Mesendoderm (in vitro differentiated cells): Measurements from ENCODE around the gene NTRK3.

Source experiments
- DNase-seq: peaks from one replicate; pipeline ENCODE4 v3.0.0; 2013
- H2AK5ac ChIP-seq: 2 replicates; pipeline ENCODE4 v1.6.1; 2013; ENCODE audit warnings: low read length, inconsistent platforms
- H2BK120ac ChIP-seq: 2 replicates; pipeline ENCODE4 v1.6.1; 2013; ENCODE audit warnings: low read depth, mild to moderate bottlenecking, low read length, moderate library complexity, mixed read lengths
- H2BK15ac ChIP-seq: replicated peaks from 2 replicates; pipeline ENCODE4 v1.6.1; 2013; ENCODE audit warnings: low read depth, mild to moderate bottlenecking, moderate library complexity
- H2BK5ac ChIP-seq: 2 replicates; pipeline ENCODE4 v1.6.1; 2013; ENCODE audit warnings: low read length, inconsistent platforms
- H3K18ac ChIP-seq: 2 replicates; pipeline ENCODE4 v1.6.1; 2013; ENCODE audit warnings: mild to moderate bottlenecking, low read length, mixed read lengths
- H3K23ac ChIP-seq: one replicate; pipeline ENCODE4 v1.6.1; 2013; ENCODE audit warnings: low read length
- H3K27ac ChIP-seq: 2 replicates; pipeline ENCODE4 v1.5.1; 2013; ENCODE audit warnings: low read depth, mild to moderate bottlenecking, inconsistent platforms, low read length, moderate library complexity
- H3K27me3 ChIP-seq: 2 replicates; pipeline ENCODE4 v1.6.1; 2013; ENCODE audit warnings: low read length, control low read depth, mild to moderate bottlenecking, inconsistent platforms; ENCODE audit not compliant: insufficient read depth, poor library complexity
- H3K36me3 ChIP-seq: 2 replicates; pipeline ENCODE4 v1.6.1; 2013; ENCODE audit warnings: low read length, inconsistent platforms; ENCODE audit not compliant: control insufficient read depth, insufficient read depth
- H3K4ac ChIP-seq: one replicate; pipeline ENCODE4 v1.6.1; 2013; ENCODE audit warnings: low read depth, mild to moderate bottlenecking, low read length, moderate library complexity
- H3K4me1 ChIP-seq: 2 replicates; pipeline ENCODE4 v1.6.1; 2013; ENCODE audit warnings: low read depth, low read length, inconsistent platforms; ENCODE audit not compliant: control insufficient read depth
- H3K4me2 ChIP-seq: 2 replicates; pipeline ENCODE4 v1.6.1; 2013; ENCODE audit warnings: low read length
- H3K4me3 ChIP-seq: 2 replicates; pipeline ENCODE4 v1.5.1; 2013; ENCODE audit warnings: mild to moderate bottlenecking, low read length
- H3K56ac ChIP-seq: one replicate; pipeline ENCODE4 v1.6.1; 2013; ENCODE audit warnings: low read length
- H3K79me1 ChIP-seq: 2 replicates; pipeline ENCODE4 v1.6.1; 2013; ENCODE audit warnings: low read length, inconsistent platforms
- H3K79me2 ChIP-seq: 2 replicates; pipeline ENCODE4 v1.6.1; 2013; ENCODE audit warnings: mild to moderate bottlenecking, low read length; ENCODE audit not compliant: control insufficient read depth, insufficient read depth
- H3K9ac ChIP-seq: 2 replicates; pipeline ENCODE4 v1.6.1; 2013; ENCODE audit warnings: low read length, inconsistent platforms
- H4K5ac ChIP-seq: one replicate; pipeline ENCODE4 v1.6.1; 2013; ENCODE audit warnings: low read length
- H4K8ac ChIP-seq: one replicate; pipeline ENCODE4 v1.6.1; 2013; ENCODE audit warnings: low read depth, mild to moderate bottlenecking, control low read depth, low read length, moderate library complexity
- WGBS: extraction: QIAGEN DNeasy Blood & Tissue Kit; methylation state at CpG from one replicate; pipeline ENCODE4 v1.1.7; 2013; ENCODE audit warnings: low lambda C conversion rate, missing lambda C conversion rate; ENCODE audit not compliant: insufficient coverage; ENCODE audit errors: extremely low coverage; 5-methylcytosine and 5-hydroxymethylcytosine counted together

NTRK3 gene

DNA sequence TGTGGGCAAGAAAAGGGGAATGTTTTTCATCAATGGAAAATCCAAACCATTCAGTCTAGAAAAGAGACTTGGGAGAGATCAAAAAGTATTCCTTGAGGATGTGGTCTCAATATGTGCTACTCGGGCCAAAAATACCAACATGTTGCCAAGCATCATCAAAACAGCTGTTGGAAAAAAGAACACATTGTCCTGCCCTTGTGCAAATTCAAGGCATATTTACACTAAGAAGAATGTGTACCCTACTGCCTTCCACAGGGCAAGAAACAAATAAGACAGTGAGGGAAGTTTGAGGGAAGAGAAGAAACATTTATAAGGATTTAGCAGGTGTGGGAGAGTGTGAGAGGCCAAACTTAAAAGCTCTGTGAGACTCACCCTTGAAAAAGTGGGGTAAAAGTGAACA, 252.1 kb downstream of the NTRK3 start:
- Histone ChIP-seq H3K4me3 (no peak overlapping the region), H3K9ac (no peak overlapping the region), H3K4me1 (no peaks in the 10 kb centered on the region), H2BK120ac (no peak overlapping the region), H3K4me2 (no peak overlapping the region), H3K36me3 (no peaks in the 10 kb centered on the region), H4K5ac (no peak overlapping the region), H3K18ac (no peak overlapping the region), H3K79me2 (no peaks in the 10 kb centered on the region), H2BK5ac (no peak overlapping the region), H2AK5ac (no peak overlapping the region), H3K79me1 (no peaks in the 10 kb centered on the region), H3K56ac (no peak overlapping the region), H4K8ac (no peak overlapping the region), H3K4ac (no peak overlapping the region), H3K27me3 (no peaks in the 10 kb centered on the region), H2BK15ac (no peak overlapping the region), H3K27ac (no peak overlapping the region), H3K23ac (no peak overlapping the region)
- no CpG with 5 or more reads among the region's 1 CpG for WGBS
- DNase-seq: no peak

DNA sequence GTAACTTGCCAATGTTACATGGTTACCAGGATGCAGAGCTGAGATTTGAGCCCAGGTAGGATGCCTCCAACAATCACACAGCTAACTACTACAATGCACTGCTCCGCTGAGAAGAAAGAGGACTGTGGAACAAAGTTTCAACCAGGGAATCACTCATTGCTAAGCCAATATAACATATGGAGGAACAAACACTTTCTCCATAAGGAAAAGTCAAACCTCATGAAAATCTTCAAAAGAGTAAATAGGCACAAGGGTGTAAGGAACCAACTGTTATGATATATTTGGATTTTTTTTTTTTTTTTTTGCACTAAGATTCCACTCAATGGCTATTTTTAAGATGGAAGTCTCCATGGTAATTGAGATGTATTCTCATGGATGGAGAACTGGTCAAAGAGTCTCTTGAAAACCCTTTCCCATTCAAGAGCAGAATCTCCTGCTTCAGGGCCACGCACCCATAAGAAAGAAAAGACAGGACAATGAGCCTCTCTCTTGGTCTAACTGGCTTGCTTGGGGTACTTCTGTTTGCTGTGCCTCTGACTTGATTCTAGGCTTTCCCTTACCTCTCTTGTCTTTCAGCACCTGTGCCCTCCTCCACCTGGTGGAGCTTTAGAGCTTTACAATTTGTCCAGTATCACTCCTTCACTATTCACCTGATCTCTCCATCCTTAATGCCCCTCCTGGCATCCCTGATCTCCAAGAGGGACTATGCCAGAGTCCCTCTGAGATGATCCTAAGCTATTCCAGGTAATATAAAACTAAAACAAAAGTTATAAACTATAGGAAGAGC, 252.8 kb downstream of the NTRK3 start:
- peak; percentile 25 for DNase-seq
- Histone ChIP-seq H3K4me3 (no peak overlapping the region), H3K4me2 (no peak overlapping the region), H2AK5ac (no peak overlapping the region), H3K4me1 (no peaks in the 10 kb centered on the region), H4K8ac (no peak overlapping the region), H3K9ac (no peak overlapping the region), H2BK120ac (no peak overlapping the region), H2BK5ac (no peak overlapping the region), H2BK15ac (no peak overlapping the region), H3K27ac (no peak overlapping the region), H3K79me1 (no peaks in the 10 kb centered on the region), H3K18ac (no peak overlapping the region), H3K27me3 (no peaks in the 10 kb centered on the region), H3K4ac (no peak overlapping the region), H3K36me3 (no peaks in the 10 kb centered on the region), H3K79me2 (no peaks in the 10 kb centered on the region), H3K56ac (no peak overlapping the region), H4K5ac (no peak overlapping the region), H3K23ac (no peak overlapping the region)
- no CpG with 5 or more reads among the region's 2 CpGs for WGBS

DNA sequence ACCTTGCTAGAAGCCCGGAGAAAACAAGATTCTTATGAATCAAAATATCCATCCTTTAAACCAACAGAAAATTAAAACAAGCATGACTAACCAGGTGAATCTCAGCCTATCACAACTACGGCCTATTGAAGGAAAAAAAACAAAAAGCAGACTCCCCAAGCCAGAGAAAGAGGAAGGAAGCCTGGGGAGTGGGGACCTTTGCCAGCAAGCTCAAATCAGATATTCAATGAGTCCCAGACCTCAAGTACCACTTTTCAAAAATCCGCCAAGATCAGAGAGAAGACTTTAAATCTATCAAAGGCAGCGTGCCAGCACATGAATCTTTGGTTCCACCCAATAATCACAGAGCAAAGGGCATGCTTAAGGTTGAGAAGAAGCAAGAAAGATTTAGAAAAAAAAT, 253.8 kb downstream of the NTRK3 start:
- no peak for DNase-seq
- no peaks in the 10 kb centered on the region for H3K79me2 ChIP-seq
- no peak overlapping the region for H2BK15ac ChIP-seq
- no peak overlapping the region for H3K18ac ChIP-seq
- H4K5ac ChIP-seq: no peak overlapping the region
- H3K36me3 ChIP-seq: no peaks in the 10 kb centered on the region
- no peak overlapping the region for H2BK120ac ChIP-seq
- no peak overlapping the region for H3K4me2 ChIP-seq
- no CpG with 5 or more reads among the region's 4 CpGs for WGBS
- no peaks in the 10 kb centered on the region for H3K27me3 ChIP-seq
- no peak overlapping the region for H4K8ac ChIP-seq
- H3K4me1 ChIP-seq: no peaks in the 10 kb centered on the region
- no peak overlapping the region for H2BK5ac ChIP-seq
- H3K56ac ChIP-seq: no peak overlapping the region
- H3K23ac ChIP-seq: no peak overlapping the region
- no peaks in the 10 kb centered on the region for H3K79me1 ChIP-seq
- H2AK5ac ChIP-seq: no peak overlapping the region
- no peak overlapping the region for H3K9ac ChIP-seq
- no peak overlapping the region for H3K4me3 ChIP-seq
- H3K4ac ChIP-seq: no peak overlapping the region
- H3K27ac ChIP-seq: no peak overlapping the region

DNA sequence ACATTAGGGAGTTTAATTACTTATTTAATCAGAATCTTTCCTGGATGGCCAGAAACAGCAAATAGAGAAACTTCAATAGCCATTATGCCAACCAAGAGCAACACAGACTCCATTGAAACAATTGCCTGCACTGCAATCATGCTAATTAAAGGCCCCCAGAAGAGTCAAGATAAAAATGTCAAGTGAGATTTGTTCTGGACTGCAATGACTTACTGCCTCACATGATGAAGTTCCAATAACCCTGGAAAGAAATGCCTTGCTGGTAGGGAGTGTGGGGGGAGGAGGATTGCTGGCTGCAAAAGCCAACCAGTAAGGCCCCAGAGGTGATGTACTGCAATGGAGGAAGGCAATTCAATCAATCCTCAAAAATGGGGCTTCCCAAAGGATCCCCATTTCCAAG, 257.9 kb downstream of the NTRK3 start:
- no peak overlapping the region for H3K56ac ChIP-seq
- no peak overlapping the region for H3K23ac ChIP-seq
- no peaks in the 10 kb centered on the region for H3K79me1 ChIP-seq
- no peak overlapping the region for H4K8ac ChIP-seq
- H2BK5ac ChIP-seq: no peak overlapping the region
- H3K18ac ChIP-seq: no peak overlapping the region
- no peak overlapping the region for H2BK120ac ChIP-seq
- H3K4me2 ChIP-seq: no peak overlapping the region
- H2AK5ac ChIP-seq: no peak overlapping the region
- H3K9ac ChIP-seq: no peak overlapping the region
- no peak overlapping the region for H2BK15ac ChIP-seq
- H3K27me3 ChIP-seq: no peaks in the 10 kb centered on the region
- no peaks in the 10 kb centered on the region for H3K4me1 ChIP-seq
- H3K27ac ChIP-seq: no peak overlapping the region
- H3K4ac ChIP-seq: no peak overlapping the region
- no peak overlapping the region for H3K4me3 ChIP-seq
- H4K5ac ChIP-seq: no peak overlapping the region
- DNase-seq: no peak
- H3K36me3 ChIP-seq: no peaks in the 10 kb centered on the region
- no peaks in the 10 kb centered on the region for H3K79me2 ChIP-seq

DNA sequence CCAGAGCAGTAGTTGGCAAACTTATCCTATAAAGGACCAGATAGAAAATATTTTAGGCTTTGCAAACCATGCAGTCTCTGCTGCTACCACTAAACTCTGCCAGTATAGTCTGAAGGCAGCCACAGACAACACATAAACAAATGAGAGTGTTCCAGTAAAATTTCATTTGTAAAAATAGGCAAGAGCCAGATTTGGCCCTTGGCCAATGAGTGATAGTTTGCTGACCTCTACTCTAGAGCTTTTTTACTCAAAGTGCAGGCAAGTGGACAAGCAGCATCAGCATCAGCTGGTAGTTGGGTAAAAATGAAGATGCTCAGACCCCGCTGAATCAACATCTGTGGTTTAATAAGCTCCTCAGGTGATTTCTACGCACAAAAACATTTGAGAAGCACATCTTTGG, 269.8 kb downstream of the NTRK3 start:
- Histone ChIP-seq H3K56ac (no peak overlapping the region), H3K27me3 (no peaks in the 10 kb centered on the region), H4K5ac (no peak overlapping the region), H3K18ac (no peak overlapping the region), H2BK120ac (no peak overlapping the region), H3K79me1 (no peaks in the 10 kb centered on the region), H3K4me3 (no peak overlapping the region), H2BK5ac (no peak overlapping the region), H2BK15ac (no peak overlapping the region), H3K4me1 (no peaks in the 10 kb centered on the region), H4K8ac (no peak overlapping the region), H3K27ac (no peak overlapping the region), H3K36me3 (no peaks in the 10 kb centered on the region), H3K4ac (no peak overlapping the region), H3K4me2 (no peak overlapping the region), H3K23ac (no peak overlapping the region), H2AK5ac (no peak overlapping the region), H3K9ac (no peak overlapping the region), H3K79me2 (no peaks in the 10 kb centered on the region)
- DNase-seq: no peak
- WGBS: no CpG with 5 or more reads among the region's 2 CpGs

DNA sequence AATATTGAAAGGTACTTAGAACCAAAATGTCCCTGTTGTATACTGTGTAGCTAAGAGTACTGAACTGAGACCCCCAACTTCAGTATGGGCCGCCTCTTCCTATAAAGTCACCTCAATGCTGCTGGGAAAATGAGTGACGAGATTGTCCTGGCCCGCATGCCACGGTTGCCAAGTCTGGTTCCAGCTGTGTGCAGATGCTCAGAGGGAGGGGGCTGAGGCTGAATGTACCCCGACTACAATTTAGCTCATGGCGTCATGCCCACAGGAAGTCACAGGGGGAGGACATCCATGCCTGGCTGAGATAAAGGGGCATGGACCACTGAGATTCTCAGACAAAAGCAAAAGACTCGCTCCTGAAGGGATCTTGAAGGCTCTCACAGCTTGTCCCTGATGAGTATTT, 271.1 kb downstream of the NTRK3 start:
- H3K9ac ChIP-seq: no peak overlapping the region
- H2AK5ac ChIP-seq: no peak overlapping the region
- H3K18ac ChIP-seq: no peak overlapping the region
- WGBS: no CpG with 5 or more reads among the region's 7 CpGs
- H2BK120ac ChIP-seq: no peak overlapping the region
- H3K4me2 ChIP-seq: no peak overlapping the region
- no peak for DNase-seq
- no peaks in the 10 kb centered on the region for H3K27me3 ChIP-seq
- H4K5ac ChIP-seq: no peak overlapping the region
- H3K4me3 ChIP-seq: no peak overlapping the region
- no peak overlapping the region for H3K23ac ChIP-seq
- no peaks in the 10 kb centered on the region for H3K79me1 ChIP-seq
- no peak overlapping the region for H2BK15ac ChIP-seq
- H3K4ac ChIP-seq: no peak overlapping the region
- no peak overlapping the region for H4K8ac ChIP-seq
- no peaks in the 10 kb centered on the region for H3K79me2 ChIP-seq
- no peaks in the 10 kb centered on the region for H3K36me3 ChIP-seq
- H3K4me1 ChIP-seq: no peaks in the 10 kb centered on the region
- no peak overlapping the region for H3K27ac ChIP-seq
- no peak overlapping the region for H2BK5ac ChIP-seq
- no peak overlapping the region for H3K56ac ChIP-seq
